GM23248 (cell line): ENCODE data around the gene IFNK. TPM values are rescaled to one million over a fixed set of nuclear protein-coding genes. Genes with fewer than 3 reads are reported as not detected.

Experiments
- DNase-seq: peaks from one replicate; pipeline ENCODE4 v3.0.0-alpha.2; 2015
- H2AFZ ChIP-seq: fragments of 200-600 bp; sonication (generic); 2 replicates; pipeline ENCODE4 v1.6.1; 2016; ENCODE audit warnings: antibody characterized with exemption
- H3F3A ChIP-seq: fragments of 200-600 bp; sonication (generic); 2 replicates; pipeline ENCODE4 v1.6.1; 2016; ENCODE audit warnings: mild to moderate bottlenecking, antibody characterized with exemption, mixed run types; ENCODE audit not compliant: insufficient read depth
- H3K27ac ChIP-seq: fragments of 200-600 bp; sonication (generic); 2 replicates; pipeline ENCODE4 v1.5.1; 2016; ENCODE audit warnings: mild to moderate bottlenecking
- H3K27me3 ChIP-seq: fragments of 200-600 bp; sonication (generic); replicated peaks from 2 replicates; pipeline ENCODE4 v1.6.1; 2016; ENCODE audit warnings: mild to moderate bottlenecking; ENCODE audit not compliant: insufficient read depth
- H3K36me3 ChIP-seq: fragments of 200-600 bp; sonication (generic); 2 replicates; pipeline ENCODE4 v1.6.1; 2016; ENCODE audit warnings: low read depth, mild to moderate bottlenecking
- H3K4me1 ChIP-seq: fragments of 200-600 bp; sonication (generic); 2 replicates; pipeline ENCODE4 v1.6.1; 2016; ENCODE audit warnings: mild to moderate bottlenecking; ENCODE audit not compliant: insufficient read depth
- H3K4me2 ChIP-seq: fragments of 200-600 bp; sonication (generic); one replicate; pipeline ENCODE4 v1.6.1; 2016; ENCODE audit warnings: mild to moderate bottlenecking; ENCODE audit not compliant: unreplicated experiment
- H3K4me3 ChIP-seq: fragments of 200-600 bp; sonication (generic); 2 replicates; pipeline ENCODE4 v1.5.1; 2016; ENCODE audit warnings: mild to moderate bottlenecking
- H3K79me2 ChIP-seq: fragments of 200-600 bp; sonication (generic); 2 replicates; pipeline ENCODE4 v1.6.1; 2016; ENCODE audit warnings: mild to moderate bottlenecking; ENCODE audit not compliant: insufficient read depth
- H3K9ac ChIP-seq: fragments of 200-600 bp; sonication (generic); 2 replicates; pipeline ENCODE4 v1.6.1; 2016; ENCODE audit warnings: mild to moderate bottlenecking
- H3K9me2 ChIP-seq: fragments of 200-600 bp; sonication (generic); 2 replicates; pipeline ENCODE4 v1.6.1; 2016; ENCODE audit warnings: mixed run types, mild to moderate bottlenecking, moderate library complexity; ENCODE audit not compliant: insufficient read depth
- H3K9me3 ChIP-seq: fragments of 200-600 bp; sonication (generic); one replicate; pipeline ENCODE4 v1.6.1; 2017; ENCODE audit warnings: low read depth
- H4K20me1 ChIP-seq: fragments of 200-600 bp; sonication (generic); 2 replicates; pipeline ENCODE4 v1.6.0; 2016; ENCODE audit not compliant: insufficient read depth
- EZH2 ChIP-seq: fragments of 200-600 bp; sonication (generic); IDR thresholded peaks from 2 replicates; pipeline ENCODE4 v1.6.1; 2018; ENCODE audit warnings: antibody characterized with exemption, mild to moderate bottlenecking; ENCODE audit not compliant: insufficient read depth, poor library complexity, severe bottlenecking
- EZH2phosphoT487 ChIP-seq: fragments of 200-600 bp; sonication (generic); IDR thresholded peaks from 2 replicates; pipeline ENCODE4 v1.6.1; 2018; ENCODE audit warnings: antibody characterized with exemption, moderate library complexity, mild to moderate bottlenecking, low read depth; ENCODE audit not compliant: insufficient read depth
- WGBS, 2 experiments: methylation state at CpG; one replicate each; pipeline ENCODE4 v1.1.6; 2015 to 2017; ENCODE audit warnings: low lambda C conversion rate in 2 of 2, low coverage in 1 of 2; ENCODE audit errors: missing lambda C conversion rate in 2 of 2; 5-methylcytosine and 5-hydroxymethylcytosine counted together
- in situ Hi-C: fragments of 300-500 bp; cut with MboI; formaldehyde crosslinking; loops from 2 replicates; pipeline ENCODE4 v1.15.0; 2020
- polyA plus RNA-seq: library from polyadenylated mRNA; unstranded; fragments of >200 nt; fragmentation: Nextera tagmentation; extraction: Ambion mirVana; gene quantifications from 2 replicates; pipeline ENCODE4 v1.2.1, GENCODE V29; 2016
- total RNA-seq: library from RNA; depleted of rRNA; stranded (reverse); fragments of >200 nt; shearing (Covaris generic); gene quantifications from 2 replicates; pipeline ENCODE4 v1.2.3, GENCODE V29; 2014

IFNK gene
- total and polyA plus RNA-seq, 2 experiments from 2014 or later = not detected

GRCh38 chr9:27487927-27488326 is 36.2 kb upstream of the IFNK start:
- H3K4me1 ChIP-seq = no peaks in the 10 kb centered on the region
- no peaks in the 10 kb centered on the region for H3K9me3 ChIP-seq
- H3K27me3 ChIP-seq = no peaks in the 10 kb centered on the region
- H4K20me1 ChIP-seq = no peaks in the 10 kb centered on the region
- H3K4me2 ChIP-seq = no peak overlapping the region
- no peaks in the 10 kb centered on the region for H3K79me2 ChIP-seq
- no peaks in the 10 kb centered on the region for H3F3A ChIP-seq
- in situ Hi-C loops = no loop called here
- no peaks in the 10 kb centered on the region for H3K9me2 ChIP-seq
- H3K36me3 ChIP-seq = no peaks in the 10 kb centered on the region
- H3K27ac ChIP-seq = no peak overlapping the region
- no peak overlapping the region for H3K9ac ChIP-seq
- no peak for DNase-seq
- WGBS, 2 experiments = 90 to 96% methylated on average over 1 of the region's 1 CpG
- H2AFZ ChIP-seq = no peak overlapping the region
- no peak for TF ChIP-seq EZH2
- no peak for TF ChIP-seq EZH2phosphoT487
- H3K4me3 ChIP-seq = no peak overlapping the region

GRCh38 chr9:27489087-27489876 is 34.8 kb upstream of the IFNK start:
- Histone ChIP-seq H3K36me3 (no peaks in the 10 kb centered on the region), H4K20me1 (no peaks in the 10 kb centered on the region), H3K27me3 (no peaks in the 10 kb centered on the region), H3F3A (no peaks in the 10 kb centered on the region), H3K9me2 (no peaks in the 10 kb centered on the region), H2AFZ (no peak overlapping the region), H3K4me3 (no peak overlapping the region), H3K4me2 (no peak overlapping the region), H3K9me3 (no peaks in the 10 kb centered on the region), H3K79me2 (no peaks in the 10 kb centered on the region), H3K27ac (no peak overlapping the region), H3K4me1 (no peaks in the 10 kb centered on the region), H3K9ac (no peak overlapping the region)
- no peak for DNase-seq
- TF ChIP-seq EZH2phosphoT487 (no peak), EZH2 (no peak)
- in situ Hi-C loops = no loop called here
- WGBS, 2 experiments = 69 to 70% methylated on average over 5 of the region's 5 CpGs

- Histone ChIP-seq H3K9ac (no peak overlapping the region), H3F3A (no peaks in the 10 kb centered on the region), H3K27ac (no peak overlapping the region), H3K9me3 (no peaks in the 10 kb centered on the region), H2AFZ (no peak overlapping the region), H3K27me3 (no peaks in the 10 kb centered on the region), H3K36me3 (no peaks in the 10 kb centered on the region), H3K4me2 (no peak overlapping the region), H3K9me2 (no peaks in the 10 kb centered on the region), H4K20me1 (no peaks in the 10 kb centered on the region), H3K4me1 (no peaks in the 10 kb centered on the region), H3K79me2 (no peaks in the 10 kb centered on the region), H3K4me3 (no peak overlapping the region)
- in situ Hi-C loops = no loop called here
- peak; percentile 10 for DNase-seq
- WGBS, 2 experiments = 11 to 13% methylated on average over 1 of the region's 1 CpG
- TF ChIP-seq EZH2 (no peak), EZH2phosphoT487 (no peak)
These were observed 32.9 kb upstream of the IFNK start for GRCh38 chr9:27491154-27491553.

- in situ Hi-C loops = no loop called here
- Histone ChIP-seq H3K9me2 (0 out of 2 replicates have a peak, but pooled peaks cover 3% of the 10 kb centered on the region), H3K4me3 (no peak overlapping the region), H3K4me1 (peaks cover 6% of the 10 kb centered on the region), H3K27ac (no peak overlapping the region), H3K36me3 (no peaks in the 10 kb centered on the region), H3K27me3 (no peaks in the 10 kb centered on the region), H4K20me1 (no peaks in the 10 kb centered on the region), H3K9me3 (no peaks in the 10 kb centered on the region), H3K79me2 (no peaks in the 10 kb centered on the region), H3F3A (0 out of 2 replicates have a peak, but pooled peaks cover 6% of the 10 kb centered on the region), H3K9ac (no peak overlapping the region), H2AFZ (no peak overlapping the region), H3K4me2 (no peak overlapping the region)
- TF ChIP-seq EZH2phosphoT487 (no peak), EZH2 (no peak)
- DNase-seq = no peak
- 39 to 40% methylated on average over 3 of the region's 3 CpGs for WGBS, 2 experiments
These were observed 28.5 kb upstream of the IFNK start for GRCh38 chr9:27495480-27496134.
